Cardiac muscle cell (in vitro differentiated cells and primary cell): Measurements from ENCODE around the gene ACVR2B. TPM values are rescaled to one million over a fixed set of nuclear protein-coding genes. Genes with fewer than 3 reads are reported as not detected.

ENCODE experiments used
- DNase-seq, 2 donors: peaks; one replicate each; pipeline versions ENCODE4 v3.0.0 to v3.0.0-alpha.2; 2010 to 2017; ENCODE audit warnings: low read depth in 1 of 2, low spot score in 1 of 2
- H3K27ac ChIP-seq: fragments of 200-600 bp; sonication (generic); 2 replicates; pipeline ENCODE4 v1.5.1; 2016
- H3K27me3 ChIP-seq: fragments of 200-600 bp; sonication (generic); 2 replicates; pipeline ENCODE4 v1.6.0; 2016; ENCODE audit warnings: control low read depth
- H3K36me3 ChIP-seq: fragments of 200-600 bp; sonication (generic); 2 replicates; pipeline ENCODE4 v1.5.1; 2016; ENCODE audit warnings: control low read depth
- H3K4me1 ChIP-seq: fragments of 200-600 bp; sonication (generic); 2 replicates; pipeline ENCODE4 v1.8.1; 2017; ENCODE audit warnings: low read depth, mild to moderate bottlenecking, mixed run types
- H3K4me3 ChIP-seq: fragments of 200-600 bp; sonication (generic); 2 replicates; pipeline ENCODE4 v1.5.1; 2016; ENCODE audit warnings: mild to moderate bottlenecking
- H3K9me3 ChIP-seq: fragments of 200-600 bp; sonication (generic); 2 replicates; pipeline ENCODE4 v1.5.1; 2017; ENCODE audit warnings: low read depth, mild to moderate bottlenecking, control low read depth
- polyA plus RNA-seq: library from polyadenylated mRNA; unstranded; fragments of >200 nt; fragmentation: Nextera tagmentation; extraction: Ambion mirVana; gene quantifications from 2 replicates; pipeline ENCODE4 v1.2.1, GENCODE V29; 2016
- total RNA-seq: library from RNA; depleted of rRNA; stranded (reverse); fragments of >200 nt; gene quantifications from 2 replicates; pipeline ENCODE4 v1.2.3, GENCODE V29; 2016
- TF ChIP-seq, protein P1 (sequence below): IDR thresholded peaks from 2 replicates; pipeline ENCODE4 v1.5.1; 2012; ENCODE audit warnings: low read depth, mild to moderate bottlenecking, low read length

ACVR2B gene
- total and polyA plus RNA-seq, 2 experiments from 2014 or later = 28.6 to 70.4 TPM

DNA sequence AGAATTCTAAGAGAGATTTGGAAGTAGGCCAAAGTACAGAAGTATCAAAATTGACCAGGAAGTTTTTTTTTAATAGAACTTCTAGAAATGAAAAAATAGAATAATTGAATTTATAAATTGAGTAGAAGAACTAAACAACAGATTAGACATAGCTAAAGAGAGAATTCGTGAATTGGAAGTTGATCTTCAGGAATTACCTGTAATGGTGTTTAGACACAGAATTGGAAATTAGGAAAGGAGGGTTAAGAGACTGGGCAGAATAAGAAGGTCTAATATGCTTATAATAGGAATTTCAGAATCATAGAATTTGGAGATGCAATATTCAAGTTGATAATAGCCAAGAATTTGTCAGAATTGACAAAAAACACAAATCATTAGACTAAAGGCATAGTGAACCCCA is 16.2 kb downstream of the ACVR2B start:
- no peaks in the 10 kb centered on the region for H3K27me3 ChIP-seq
- H3K4me1 ChIP-seq = peaks cover 16% of the 10 kb centered on the region
- DNase-seq = no peak
- H3K27ac ChIP-seq = no peak overlapping the region
- TF ChIP-seq, protein P1, sequence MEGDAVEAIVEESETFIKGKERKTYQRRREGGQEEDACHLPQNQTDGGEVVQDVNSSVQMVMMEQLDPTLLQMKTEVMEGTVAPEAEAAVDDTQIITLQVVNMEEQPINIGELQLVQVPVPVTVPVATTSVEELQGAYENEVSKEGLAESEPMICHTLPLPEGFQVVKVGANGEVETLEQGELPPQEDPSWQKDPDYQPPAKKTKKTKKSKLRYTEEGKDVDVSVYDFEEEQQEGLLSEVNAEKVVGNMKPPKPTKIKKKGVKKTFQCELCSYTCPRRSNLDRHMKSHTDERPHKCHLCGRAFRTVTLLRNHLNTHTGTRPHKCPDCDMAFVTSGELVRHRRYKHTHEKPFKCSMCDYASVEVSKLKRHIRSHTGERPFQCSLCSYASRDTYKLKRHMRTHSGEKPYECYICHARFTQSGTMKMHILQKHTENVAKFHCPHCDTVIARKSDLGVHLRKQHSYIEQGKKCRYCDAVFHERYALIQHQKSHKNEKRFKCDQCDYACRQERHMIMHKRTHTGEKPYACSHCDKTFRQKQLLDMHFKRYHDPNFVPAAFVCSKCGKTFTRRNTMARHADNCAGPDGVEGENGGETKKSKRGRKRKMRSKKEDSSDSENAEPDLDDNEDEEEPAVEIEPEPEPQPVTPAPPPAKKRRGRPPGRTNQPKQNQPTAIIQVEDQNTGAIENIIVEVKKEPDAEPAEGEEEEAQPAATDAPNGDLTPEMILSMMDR = no peak
- no peak overlapping the region for H3K4me3 ChIP-seq
- H3K9me3 ChIP-seq = no peaks in the 10 kb centered on the region
- H3K36me3 ChIP-seq = no peaks in the 10 kb centered on the region

DNA sequence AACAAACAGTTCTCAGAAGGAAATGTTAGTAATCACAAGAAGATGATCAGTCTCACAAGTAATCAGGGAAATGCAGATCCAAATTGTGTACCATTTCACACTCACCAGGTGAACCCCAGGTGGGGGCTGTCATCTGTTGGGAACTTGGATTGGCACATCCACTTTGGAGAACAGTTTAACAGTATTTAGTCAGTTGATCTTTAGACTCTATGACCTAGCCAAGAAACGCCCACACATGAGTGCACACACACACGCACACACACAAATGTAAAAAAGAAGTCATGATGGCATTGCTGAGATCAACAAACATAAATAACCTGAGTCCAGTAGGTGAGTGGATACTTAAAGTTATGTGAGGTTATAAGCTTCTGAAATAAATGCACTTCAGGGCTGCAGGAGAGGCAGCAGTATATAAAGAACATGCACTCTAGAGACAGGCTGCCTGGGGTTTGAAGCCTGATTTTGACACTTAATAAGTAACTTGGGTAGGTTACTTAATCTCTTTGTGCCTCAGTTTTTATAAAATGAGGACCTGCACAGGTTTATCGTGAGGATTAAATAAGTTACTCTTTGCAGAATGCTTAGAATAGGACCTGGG is 17.7 kb downstream of the ACVR2B start:
- DNase-seq = no peak
- H3K4me1 ChIP-seq = peaks cover 16% of the 10 kb centered on the region
- no peak overlapping the region for H3K27ac ChIP-seq
- TF ChIP-seq, protein P1 = no peak
- H3K9me3 ChIP-seq = no peaks in the 10 kb centered on the region
- H3K4me3 ChIP-seq = no peak overlapping the region
- H3K36me3 ChIP-seq = no peaks in the 10 kb centered on the region
- no peaks in the 10 kb centered on the region for H3K27me3 ChIP-seq

DNA sequence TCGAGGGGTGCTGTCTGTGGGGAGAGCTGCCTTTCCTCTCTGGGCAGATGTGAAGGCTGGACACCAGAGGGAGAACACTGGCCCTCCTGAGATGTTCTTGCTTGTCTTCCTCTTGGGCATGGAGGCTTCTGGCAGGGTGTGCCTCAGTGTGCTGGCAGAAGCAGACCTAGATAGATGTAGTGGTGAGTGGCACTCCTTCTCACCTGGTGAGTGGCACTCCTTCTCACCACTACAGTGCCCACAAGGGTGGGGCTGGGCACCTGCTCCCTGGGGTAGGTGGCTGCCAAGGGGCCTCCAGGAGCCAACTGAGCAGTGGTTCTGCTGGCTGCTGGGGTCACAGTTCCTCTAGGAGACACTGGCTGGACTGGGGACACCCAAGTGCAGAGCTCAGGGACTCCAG is 18.7 kb downstream of the ACVR2B start:
- H3K36me3 ChIP-seq = no peaks in the 10 kb centered on the region
- TF ChIP-seq, protein P1 = no peak

DNA sequence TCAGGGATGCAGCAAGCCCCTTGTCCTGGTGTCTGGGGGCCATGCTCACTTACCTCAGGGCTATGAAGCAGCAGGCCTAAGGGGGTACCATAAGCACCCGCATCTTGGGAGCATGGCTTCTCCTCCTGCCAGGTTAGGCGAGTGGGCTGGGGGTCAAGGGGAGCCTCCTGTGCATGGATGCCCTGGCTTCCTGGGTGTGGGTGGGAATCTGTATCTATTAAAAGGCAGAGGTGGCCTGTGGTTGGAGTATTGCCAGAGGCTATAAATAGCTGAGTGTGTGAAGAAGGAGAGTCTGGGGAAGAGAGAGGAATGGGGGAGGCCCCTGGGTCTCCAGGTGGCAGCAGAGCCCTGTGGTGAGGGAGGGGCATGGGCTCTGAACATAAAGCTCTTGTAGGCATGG is 19.5 kb downstream of the ACVR2B start:
- Histone ChIP-seq H3K27ac (peak overlapping the region; percentile 49), H3K27me3 (no peaks in the 10 kb centered on the region), H3K4me1 (peaks cover 16% of the 10 kb centered on the region), H3K9me3 (no peaks in the 10 kb centered on the region), H3K36me3 (peaks cover 1% of the 10 kb centered on the region), H3K4me3 (no peak overlapping the region)
- peak in 1 of 2 donors; percentile 88 for DNase-seq
- TF ChIP-seq, protein P1 = no peak

More for the DNA sequence above, 18.7 kb downstream of the ACVR2B start:
- DNase-seq = no peak
- no peak overlapping the region for H3K4me3 ChIP-seq
- H3K9me3 ChIP-seq = no peaks in the 10 kb centered on the region
- H3K27me3 ChIP-seq = no peaks in the 10 kb centered on the region
- no peak overlapping the region for H3K27ac ChIP-seq
- H3K4me1 ChIP-seq = peaks cover 16% of the 10 kb centered on the region

DNA sequence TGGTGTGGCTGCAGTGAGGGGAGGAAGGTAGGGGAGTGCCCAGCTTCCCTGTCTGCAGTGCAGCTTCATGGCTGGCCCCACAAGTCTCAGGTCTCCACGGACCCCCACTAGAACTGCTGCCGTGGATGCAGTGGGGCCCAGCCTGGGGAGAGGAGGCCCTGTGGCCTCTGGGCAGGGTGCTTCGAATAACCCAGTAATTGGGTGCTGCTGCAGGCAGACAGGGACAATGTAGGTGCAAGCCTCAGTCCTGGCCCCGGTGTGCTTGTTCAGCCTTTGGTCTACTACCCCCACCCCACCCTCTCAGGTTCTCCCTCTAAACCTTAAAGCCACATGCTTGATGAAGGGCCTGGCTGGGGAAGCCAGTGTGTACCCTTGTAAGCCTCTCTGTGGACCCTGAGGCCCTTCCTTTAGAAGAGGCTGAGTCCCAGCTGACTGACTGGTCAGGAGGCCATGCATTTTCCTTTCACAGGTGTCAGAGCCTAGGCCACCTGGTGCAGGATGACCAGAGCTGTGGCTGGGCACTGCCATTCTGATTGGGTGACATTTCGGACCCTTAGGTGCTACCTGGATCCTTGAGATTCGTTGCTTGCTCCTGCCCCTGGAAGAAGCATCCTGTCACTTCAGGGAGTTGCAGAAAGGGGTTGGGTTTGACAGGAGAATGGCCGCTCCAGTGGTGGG is 21.4 kb downstream of the ACVR2B start:
- Histone ChIP-seq H3K4me1 (peaks cover 16% of the 10 kb centered on the region), H3K4me3 (no peak overlapping the region), H3K36me3 (peaks cover 9% of the 10 kb centered on the region), H3K9me3 (no peaks in the 10 kb centered on the region), H3K27me3 (no peaks in the 10 kb centered on the region), H3K27ac (no peak overlapping the region)
- no peak for DNase-seq
- TF ChIP-seq, protein P1 = no peak
